Astrocyte of the cerebellum (primary cell): Measurements from ENCODE around the gene CHRM4.
"Not testable (repeated sequence)": the region's sequence is repeated elsewhere in the genome, so short reads cannot be mapped to it uniquely, and the experiment has no call there.

ENCODE experiments used
- DNase-seq: peaks from one replicate; pipeline ENCODE4 v3.0.0-alpha.2; 2011; ENCODE audit warnings: low read depth
- H3K4me3 ChIP-seq: 2 replicates; pipeline ENCODE4 v1.5.1; 2011; ENCODE audit warnings: mild to moderate bottlenecking, low read depth, low read length, moderate library complexity
- in situ Hi-C: cut with HindIII; loops from 2 replicates; pipeline ENCODE4 v1.10.0; 2017; ENCODE audit warnings: low sequenced_read_pairs
- TF ChIP-seq, protein P1 (sequence below): IDR thresholded peaks from 2 replicates; pipeline ENCODE4 v1.5.1; 2012; ENCODE audit warnings: low read length, low read depth, moderate library complexity, mild to moderate bottlenecking; ENCODE audit errors: missing control alignments

Gene CHRM4

DNA sequence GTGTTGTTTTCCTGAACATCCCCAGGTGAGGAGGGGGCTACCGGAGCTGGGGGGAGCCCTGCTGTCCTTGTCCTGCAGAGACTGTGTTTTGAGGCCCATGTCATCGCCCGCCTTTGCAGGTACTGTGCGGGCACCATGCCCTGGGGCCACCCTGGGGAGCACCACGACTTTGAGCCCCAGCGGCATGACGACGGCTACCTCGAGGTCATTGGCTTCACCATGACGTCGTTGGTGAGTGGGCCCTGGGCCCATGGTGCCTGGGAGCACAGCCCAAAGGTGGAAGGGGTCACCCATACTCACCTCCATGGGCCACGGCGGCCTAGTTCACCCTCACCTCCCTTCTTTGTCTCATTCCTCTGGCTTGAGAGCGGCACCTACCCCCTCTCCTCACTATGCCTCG, 16.8 kb downstream of the CHRM4 start:
- in situ Hi-C loops: loop anchor here (5.0 kb wide), 1 partner anchor 97 kb away; no protein-coding TSS in a partner anchor
- DNase-seq: no peak
- TF ChIP-seq, protein P1, sequence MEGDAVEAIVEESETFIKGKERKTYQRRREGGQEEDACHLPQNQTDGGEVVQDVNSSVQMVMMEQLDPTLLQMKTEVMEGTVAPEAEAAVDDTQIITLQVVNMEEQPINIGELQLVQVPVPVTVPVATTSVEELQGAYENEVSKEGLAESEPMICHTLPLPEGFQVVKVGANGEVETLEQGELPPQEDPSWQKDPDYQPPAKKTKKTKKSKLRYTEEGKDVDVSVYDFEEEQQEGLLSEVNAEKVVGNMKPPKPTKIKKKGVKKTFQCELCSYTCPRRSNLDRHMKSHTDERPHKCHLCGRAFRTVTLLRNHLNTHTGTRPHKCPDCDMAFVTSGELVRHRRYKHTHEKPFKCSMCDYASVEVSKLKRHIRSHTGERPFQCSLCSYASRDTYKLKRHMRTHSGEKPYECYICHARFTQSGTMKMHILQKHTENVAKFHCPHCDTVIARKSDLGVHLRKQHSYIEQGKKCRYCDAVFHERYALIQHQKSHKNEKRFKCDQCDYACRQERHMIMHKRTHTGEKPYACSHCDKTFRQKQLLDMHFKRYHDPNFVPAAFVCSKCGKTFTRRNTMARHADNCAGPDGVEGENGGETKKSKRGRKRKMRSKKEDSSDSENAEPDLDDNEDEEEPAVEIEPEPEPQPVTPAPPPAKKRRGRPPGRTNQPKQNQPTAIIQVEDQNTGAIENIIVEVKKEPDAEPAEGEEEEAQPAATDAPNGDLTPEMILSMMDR: no peak
- no peak overlapping the region for H3K4me3 ChIP-seq

GRCh38 chr11:46373787-46374740, 17.5 kb downstream of the CHRM4 start:
- TF ChIP-seq, protein P1: no peak
- in situ Hi-C loops: no loop called here
- no peak overlapping the region for H3K4me3 ChIP-seq
- DNase-seq: no peak

- H3K4me3 ChIP-seq, in situ Hi-C loops, DNase-seq: not testable (repeated sequence)
These were observed 19.1 kb downstream of the CHRM4 start for GRCh38 chr11:46372501-46372900.

GRCh38 chr11:46372086-46372485, 19.5 kb downstream of the CHRM4 start:
- in situ Hi-C loops: no loop called here
- TF ChIP-seq, protein P1: no peak
- no peak overlapping the region for H3K4me3 ChIP-seq
- no peak for DNase-seq

GRCh38 chr11:46371262-46371661, 20.3 kb downstream of the CHRM4 start:
- in situ Hi-C loops, H3K4me3 ChIP-seq, DNase-seq: not testable (repeated sequence)

- in situ Hi-C loops: no loop called here
These were observed 21.3 kb downstream of the CHRM4 start for GRCh38 chr11:46370253-46370652.

GRCh38 chr11:46369458-46370152, 22.0 kb downstream of the CHRM4 start:
- in situ Hi-C loops: no loop called here
- no peak overlapping the region for H3K4me3 ChIP-seq
- TF ChIP-seq, protein P1: peak; percentile 98
- DNase-seq: peak; percentile 49

More at GRCh38 chr11:46370253-46370652, 21.3 kb downstream of the CHRM4 start:
- H3K4me3 ChIP-seq: no peak overlapping the region
- peak; percentile 36 for DNase-seq
- TF ChIP-seq, protein P1: no peak
